ENCODE data around the gene MRNIP.
"Not testable (repeated sequence)": the region's sequence is repeated elsewhere in the genome, so short reads cannot be mapped to it uniquely, and the experiment has no call there.

The MRNIP gene

DNA sequence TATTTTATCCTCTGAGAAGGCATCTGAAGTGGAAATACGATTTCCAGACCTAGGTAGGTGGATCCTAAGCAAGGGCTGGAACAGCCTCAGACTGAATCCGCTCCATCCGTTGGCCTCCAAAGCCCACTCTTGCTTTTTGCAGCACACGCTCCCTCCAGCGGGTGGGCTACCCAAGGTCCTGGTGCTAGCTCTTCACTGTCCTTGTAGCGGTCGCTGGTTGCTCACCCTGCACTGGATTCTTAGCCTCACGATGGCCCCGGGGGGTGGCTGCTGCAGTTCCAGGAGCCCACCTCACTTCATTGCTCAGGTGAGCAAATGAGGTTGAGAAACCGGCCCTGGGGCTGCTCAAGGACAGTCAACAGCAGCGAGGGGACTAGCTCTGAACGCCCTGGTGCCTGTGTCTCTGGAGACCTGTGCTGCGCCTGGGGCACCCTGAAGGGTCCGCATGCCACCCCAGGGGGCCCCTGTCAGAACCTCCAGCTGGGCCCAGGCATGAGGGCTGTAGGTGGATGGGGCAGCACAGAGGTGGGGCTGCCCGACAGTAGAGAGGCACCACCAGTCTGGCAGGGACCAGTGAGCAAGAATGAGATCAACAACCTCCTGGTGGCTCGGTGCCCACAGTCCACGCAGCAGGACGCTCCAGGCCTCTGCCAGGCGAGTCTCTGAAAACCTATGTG is 56.3 kb downstream of the MRNIP start:
- no peak for DNase-seq

DNA sequence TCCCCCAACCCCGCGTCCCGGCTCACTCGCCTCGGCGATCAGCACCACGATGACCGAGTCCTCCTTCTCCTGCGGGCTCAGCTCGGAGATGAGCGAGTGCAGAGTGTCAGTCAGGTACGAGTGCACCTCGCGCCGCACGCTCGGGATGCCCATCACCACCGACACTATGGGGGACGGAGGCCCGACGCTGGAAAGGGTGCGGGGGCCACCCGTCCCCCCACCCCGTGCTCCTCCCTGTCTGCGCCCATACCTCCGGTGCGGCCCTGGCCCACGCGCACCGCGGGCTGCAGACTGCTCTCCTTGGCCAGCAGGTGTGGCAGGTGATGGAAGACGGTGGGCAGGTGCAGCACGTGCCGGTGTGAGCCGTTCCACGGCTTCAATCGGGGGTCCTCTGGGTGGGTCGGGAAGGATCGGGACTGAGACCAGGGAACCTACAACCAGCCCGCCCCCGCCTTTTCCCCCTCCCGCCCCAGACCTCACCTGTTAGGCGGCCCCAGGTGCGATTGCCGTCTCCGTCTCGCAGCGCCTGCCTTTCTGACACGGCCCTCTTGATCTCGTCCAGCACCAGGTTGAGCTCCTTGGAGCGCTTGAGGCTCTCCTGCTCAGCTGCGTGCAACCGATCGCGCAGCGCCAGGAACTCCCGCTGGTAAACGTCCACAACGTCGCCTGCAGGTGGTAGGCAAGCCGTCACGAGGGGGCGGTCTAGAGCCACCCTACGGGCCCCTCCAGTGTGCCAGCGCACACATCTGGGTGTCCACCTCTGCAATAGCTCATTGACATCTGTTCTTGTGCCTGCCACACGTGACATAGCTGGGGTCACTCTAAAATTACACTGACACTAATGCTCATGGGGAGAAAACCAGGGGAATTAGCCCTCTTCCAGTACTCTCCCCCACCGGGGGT is 57.1 kb downstream of the MRNIP start:
- DNase-seq, result peak; percentile 56

DNA sequence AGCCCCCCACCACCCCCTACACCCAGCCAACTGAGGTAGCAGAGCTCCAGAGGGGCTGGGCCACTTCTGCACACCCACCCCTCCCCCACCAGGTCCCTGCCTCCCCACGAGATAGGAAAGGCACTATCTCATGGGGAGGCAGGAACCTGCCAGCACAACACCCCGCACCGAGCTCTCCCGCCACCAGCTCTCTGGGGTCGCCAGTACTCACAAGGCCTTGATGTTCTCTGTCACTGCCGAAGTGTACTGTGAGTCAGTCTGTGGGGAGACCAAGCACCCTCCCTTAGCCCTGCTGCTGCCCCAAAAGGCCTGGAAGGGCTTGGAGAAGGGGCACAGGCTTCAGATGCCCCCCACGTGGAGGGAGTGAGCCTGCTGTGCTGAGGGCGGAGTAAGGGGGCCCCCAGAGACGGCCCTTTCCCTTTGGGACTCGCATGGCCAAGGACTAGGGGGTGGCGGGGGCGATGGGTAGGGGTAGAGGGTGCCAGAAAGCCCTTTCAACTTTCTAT is 57.9 kb downstream of the MRNIP start:
- DNase-seq, result no peak

DNA sequence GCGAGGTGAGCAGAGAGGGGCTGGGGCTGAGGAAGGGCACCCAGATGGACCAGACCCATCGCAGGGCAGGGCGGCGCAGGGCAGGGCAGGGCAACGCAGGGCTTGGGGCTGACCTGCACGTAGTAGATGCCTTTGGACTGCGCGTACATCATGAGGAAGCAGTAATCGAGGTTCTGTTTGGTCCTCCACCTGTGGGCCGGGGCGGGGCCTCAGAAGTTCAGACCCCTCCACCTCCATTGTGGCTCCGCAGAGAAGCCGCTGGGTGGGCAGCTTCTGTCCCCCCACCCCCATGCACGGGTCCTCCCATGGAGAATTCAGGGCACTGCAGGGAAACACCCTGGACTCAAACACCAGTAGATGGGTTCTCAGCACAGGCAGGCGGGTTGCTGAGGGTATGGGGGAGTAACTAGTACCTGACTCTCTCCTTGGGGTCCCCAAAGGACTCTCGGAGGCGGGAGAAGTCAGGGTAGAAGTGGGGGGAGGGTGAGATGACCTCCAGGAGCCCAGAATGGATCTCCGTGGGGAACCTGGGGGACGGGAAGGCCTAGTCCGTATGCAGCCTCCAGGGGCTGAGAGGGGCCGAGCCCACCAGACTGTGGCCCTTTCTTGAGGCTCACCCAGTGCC is 58.4 kb downstream of the MRNIP start:
- no peak for DNase-seq

DNA sequence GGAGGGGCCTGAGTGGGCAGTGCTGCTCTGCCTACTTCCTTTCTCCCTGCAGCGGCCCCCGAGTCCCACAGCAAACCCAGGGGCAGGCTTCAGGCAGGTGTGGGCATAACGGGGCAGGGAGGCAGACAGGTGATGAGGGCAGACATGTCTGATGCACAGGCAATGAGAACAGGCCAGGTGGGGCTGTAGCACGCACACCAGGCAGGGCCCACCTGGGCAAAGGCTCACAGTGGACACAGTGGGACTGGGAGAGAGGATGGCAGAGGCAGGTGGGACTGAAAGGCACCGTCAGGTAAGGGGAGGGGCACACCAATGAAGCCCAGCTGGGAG is 59.0 kb downstream of the MRNIP start:
- DNase-seq, result no peak

DNA sequence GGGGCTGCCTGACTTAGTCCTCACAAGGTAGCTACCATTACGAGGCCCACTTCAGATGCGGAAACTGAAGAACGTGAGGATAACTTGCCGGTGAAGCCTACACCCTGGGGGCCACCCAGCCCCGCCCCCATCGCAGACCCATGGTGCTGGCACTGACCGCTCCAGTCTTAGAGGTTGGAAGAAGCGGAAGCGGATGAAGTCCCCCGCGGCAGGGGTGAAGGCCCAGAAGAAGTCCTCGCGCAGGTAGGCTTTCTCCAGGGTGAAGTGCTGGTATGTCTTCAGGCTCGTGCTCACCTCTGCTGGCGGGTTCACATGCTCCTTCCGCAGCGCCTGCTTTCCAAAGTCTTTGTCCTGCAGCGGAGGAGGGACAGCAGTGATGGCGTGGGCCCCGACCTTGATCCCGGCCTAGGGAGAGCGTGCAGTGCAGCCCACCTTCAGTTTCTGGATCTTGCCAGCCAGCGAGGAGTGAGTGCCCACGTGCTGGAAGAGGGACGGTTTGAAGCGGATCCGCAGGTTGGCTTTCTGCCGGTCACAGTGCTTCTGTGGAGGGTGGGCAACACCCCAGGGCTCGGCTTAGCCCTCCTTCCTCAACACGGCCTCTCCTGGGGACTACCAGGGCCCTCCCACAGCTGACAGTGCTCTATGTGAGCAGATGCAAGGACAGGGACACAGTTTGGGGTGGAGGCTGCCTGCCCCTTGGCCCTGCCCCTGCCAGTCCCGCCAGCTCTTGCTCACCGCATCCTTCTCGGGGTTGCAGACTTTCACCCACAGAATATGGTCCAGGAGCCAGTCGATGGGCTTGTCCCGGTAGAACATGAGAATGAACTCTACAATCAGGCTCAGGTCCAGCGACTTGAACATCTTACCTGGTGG is 59.6 kb downstream of the MRNIP start:
- no peak for DNase-seq

DNA sequence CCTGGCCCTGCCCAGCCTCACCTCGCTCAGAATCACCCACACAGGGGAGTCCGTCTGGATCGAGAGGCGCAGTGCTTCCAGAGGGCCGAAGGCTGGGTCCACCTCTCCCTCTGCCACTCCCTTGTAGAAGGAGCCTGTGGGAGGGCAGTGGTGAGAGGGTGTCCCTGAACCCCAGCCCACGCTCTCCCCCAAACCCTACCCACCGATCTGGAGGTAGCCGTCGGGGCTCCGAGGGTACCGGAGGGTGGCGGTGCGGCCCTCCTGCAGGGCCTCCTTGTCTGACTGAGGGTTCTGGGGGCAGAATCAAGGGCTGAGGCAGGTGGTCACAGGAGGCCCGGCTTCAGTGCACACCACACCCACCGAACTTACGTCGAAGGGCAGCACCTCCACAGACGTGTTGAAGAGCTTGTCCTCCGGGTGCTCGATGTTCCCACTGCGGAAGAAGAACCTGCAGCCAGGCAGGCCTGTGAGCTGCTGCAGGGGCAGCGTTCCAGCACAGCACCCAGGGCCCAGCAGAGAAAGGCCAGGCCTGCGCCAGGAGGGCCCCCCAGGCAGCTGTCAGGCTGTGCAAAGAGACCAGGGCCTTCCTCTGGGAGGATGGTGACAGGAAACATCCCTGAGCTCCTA is 60.4 kb downstream of the MRNIP start:
- DNase-seq, result no peak

DNA sequence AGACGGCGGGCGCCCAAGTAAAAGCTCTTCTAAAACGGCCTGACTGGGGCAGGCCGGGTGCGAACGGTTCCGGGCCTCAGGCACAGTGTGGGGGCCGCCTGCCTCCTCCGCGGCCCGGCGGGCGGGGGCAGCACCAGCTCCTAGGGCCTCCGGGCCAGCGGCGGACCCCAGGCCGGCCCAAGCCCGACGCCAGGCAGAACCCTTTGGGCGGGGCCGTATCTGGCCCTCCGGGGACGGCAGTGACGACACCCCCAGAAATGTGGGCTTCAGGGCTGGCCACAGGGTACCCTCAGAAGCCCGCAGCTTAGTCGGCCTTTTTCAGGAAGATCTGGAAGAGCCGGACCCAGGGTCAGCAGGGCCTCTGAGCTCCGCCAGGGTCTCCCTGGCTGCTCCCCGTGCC is 60.9 kb downstream of the MRNIP start:
- DNase-seq, result no peak

DNA sequence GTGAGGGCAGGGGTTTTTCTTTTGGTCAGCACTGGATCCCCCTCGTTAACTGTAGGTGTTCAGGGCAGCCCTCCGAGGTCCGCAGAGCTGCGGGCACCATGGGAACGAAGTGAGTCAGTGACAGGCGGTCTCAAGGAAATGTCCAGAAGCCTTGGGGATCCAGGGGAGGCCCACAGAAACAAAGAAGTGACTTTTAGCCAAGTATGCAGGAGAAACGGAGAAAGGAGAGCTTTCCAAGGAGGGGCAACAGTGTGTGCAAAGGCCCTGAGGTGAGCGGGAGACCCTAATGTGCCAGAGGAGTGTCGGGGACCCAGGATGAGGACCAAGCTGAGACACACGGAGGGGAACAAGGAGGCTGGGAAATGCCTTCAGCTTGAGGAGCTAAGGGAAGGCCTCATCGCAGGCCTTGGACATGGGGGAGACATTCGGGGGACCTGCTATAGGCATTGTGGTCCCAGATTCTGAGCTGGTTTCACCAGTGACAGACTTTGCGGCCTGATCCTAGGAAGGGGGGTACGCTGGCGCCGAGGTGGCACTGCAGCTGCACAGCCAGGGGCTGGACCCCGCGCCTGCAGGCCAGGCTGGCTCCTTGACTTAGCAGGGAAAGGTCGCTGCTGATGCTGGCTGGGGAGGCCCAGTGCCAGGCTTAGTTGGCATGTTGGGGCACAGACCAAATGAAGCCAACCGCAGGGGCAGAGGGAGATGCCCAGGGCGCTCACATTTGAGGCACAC is 61.6 kb downstream of the MRNIP start:
- DNase-seq, result no peak

DNA sequence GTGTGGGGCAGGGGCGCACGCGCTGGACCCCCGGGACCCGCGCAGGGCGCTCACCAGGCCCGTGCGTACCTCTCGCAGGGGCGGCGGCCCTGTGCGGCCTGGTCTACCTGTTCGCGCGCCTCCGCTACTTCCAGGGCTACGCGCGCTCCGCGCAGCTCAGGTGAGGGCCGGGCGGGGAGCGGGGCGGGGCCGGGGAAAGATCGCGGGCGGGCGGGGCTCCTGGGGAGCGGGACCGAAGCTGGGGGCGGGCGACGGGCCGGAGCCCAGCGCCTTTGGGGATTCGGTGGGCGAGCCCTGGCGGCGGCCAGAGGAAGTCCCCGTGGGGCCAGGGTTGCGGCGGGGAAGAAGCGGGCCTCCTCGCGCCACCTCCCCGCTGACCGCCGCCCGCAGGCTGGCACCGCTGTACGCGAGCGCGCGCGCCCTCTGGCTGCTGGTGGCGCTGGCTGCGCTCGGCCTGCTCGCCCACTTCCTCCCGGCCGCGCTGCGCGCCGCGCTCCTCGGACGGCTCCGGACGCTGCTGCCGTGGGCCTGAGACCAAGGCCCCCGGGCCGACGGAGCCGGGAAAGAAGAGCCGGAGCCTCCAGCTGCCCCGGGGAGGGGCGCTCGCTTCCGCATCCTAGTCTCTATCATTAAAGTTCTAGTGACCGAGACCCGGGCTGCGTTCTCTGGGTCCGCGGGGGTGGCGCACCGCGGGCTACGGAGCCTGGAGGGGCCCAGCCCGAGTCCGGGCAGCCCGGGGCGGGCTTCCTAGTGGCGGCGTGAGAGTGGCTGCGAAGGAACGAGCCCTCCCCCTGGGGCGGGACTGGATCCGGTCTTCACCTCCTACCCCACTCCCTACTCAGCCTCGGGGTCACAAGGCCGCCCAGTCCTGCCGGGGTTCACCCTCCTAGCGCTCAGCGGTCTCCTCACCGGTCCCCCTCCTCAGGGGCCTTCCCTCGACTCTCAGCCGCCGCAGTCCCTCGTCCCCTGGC is 62.5 kb downstream of the MRNIP start:
- peak; percentile 75 for DNase-seq

DNA sequence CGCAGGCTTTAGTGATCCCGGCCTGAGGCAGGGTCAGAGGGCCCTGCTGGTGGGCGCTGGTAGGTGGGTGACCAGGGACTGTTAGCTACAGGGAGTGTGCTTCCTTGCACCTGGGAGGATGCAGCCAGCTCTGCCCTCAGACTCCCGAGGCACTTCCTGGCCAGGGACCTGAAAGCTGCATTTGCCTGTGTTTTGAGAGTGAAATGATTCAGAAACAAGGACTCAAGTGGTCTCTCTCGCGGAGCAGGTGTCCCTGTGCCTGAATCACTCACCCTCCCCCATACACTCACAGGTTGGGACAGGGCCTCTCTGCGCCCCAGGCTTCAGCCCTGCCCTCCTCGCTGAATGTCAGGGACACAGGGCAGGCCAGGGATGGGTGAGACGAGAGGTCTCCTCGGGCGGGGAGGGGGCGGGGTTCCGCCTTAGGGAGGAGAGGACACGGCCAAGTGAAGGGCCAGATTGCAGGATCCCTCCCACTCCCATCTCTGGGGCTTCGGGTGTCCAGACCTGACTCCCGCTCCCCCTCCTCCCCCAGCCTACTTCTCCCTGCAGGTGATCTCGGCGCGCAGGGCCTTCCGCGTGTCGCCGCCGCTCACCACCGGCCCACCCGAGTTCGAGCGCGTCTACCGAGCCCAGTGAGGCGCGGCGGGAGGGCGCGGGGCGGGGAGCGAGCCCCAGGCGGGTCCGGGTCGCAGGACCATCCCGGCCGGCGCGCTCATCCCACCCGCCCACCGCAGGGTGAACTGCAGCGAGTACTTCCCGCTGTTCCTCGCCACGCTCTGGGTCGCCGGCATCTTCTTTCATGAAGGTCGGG is 63.4 kb downstream of the MRNIP start:
- no peak for DNase-seq

DNA sequence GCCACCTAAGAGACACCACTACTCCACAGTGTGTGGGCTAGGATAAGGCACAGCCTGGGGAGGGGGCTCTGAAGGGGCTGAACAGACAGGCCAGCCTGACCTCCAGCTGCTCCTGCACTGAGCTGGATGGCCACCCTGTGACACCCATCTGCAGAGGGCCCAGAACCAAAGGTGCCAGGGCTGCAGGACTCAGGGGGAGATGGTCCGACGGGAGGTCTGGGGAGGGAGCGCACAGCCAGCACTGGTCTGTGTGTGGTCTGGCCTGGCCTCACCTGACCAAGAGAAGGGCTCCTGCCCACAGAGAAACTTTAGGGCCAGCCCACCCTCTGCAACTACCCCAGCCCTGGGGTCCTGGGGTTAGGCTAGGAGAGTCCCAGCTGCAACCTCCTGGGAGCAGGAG is 64.0 kb downstream of the MRNIP start:
- no peak for DNase-seq

DNA sequence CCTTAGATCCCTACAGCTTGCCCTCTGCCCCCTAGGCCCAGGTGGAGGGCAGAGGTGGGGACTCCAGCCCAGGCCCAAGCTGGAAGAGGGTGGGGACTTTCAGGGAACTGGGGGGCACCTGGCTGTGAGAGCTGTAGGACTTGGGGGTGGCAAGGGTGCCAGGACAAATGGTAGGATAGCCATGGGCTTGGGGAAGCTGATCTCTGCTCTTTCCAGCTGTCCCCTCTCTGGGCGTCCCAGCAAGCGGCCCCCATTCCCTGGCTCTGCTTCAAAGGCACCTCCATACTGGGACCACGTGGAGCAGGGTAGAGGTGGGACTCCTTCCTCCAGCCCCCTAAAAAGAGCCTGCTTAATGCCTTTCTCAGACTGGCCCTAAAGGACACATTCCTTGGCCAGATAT is 64.4 kb downstream of the MRNIP start:
- no peak for DNase-seq

DNA sequence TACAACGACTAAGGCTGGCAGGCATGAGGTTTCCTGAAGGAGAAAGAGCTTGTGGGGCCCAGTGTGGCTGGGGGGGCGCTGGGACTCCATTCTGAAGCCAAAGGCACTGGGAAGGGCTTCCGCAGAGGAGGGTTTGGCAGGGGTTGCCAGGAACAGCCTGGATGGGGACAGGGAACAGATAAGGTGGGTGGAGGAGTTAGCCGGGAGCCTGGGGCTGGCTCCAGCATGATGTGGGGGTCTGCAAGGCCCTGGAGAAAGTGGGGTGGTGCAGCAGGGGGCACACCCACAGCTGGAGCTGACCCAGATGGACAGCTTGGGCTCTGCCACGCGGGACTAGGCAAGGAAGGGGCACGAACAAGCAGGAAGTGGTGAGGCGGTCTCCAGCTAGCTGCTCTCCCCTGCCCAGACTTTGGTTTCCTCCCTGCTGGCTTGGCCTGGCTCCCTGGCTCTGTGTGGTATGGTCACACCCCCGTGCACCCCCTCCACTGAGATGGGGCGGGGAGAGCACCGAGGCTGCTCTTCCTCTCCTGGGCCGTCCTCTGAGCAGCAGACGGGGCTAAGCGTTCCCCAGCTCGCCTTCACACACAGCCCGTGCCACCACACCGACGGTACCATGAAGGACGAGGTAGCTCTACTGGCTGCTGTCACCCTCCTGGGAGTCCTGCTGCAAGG is 65.0 kb downstream of the MRNIP start, which contains the start of gene LTC4S:
Gene LTC4S, plus strand, starts transcription at position 519 of the 672 bp plus-strand sequence. Its CDS starts 95 bp downstream, at position 614.
- peak; percentile 58 for DNase-seq

DNA sequence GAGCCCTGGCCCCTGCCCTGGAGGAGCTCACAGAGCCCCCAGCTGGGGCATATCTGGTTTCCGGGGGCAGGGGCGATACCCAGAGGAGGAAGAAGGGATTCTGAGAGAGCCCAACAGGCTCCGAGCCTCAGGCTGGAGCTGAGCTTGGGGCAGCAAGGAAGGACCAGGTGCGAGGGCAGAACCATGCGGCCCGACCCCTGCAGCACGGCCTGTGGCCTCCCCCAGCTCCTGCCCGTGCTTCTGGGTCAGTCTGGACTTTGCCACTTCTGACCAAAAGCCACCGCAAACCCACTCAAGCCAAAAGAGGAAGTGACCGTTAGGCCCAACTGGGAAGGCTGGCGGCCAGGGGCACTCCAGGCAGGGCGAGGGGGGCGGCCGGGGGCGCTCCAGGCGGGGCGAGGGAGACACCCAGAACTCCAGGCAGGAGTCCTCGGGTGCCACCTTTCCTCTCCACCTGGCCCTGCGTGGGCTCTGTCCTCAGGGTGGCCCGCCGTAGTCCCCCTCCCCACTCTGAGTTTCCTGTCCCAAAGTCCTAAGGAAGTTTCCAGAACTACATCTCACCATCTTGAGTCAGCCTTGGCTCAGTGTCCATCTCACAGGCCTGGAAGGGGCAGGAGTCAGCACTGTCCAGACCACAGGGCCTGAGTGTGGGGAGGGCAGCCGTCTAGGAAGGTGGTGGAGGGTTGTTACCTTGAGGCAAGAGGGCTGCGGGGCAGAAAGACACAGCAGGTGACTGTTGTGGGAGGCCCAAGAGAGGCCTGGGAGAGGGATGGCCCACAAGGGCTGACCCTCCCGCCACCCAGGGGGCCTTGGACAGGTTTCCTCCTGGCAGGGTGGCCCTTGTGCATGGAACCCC is 65.8 kb downstream of the MRNIP start:
- DNase-seq, result no peak

DNA sequence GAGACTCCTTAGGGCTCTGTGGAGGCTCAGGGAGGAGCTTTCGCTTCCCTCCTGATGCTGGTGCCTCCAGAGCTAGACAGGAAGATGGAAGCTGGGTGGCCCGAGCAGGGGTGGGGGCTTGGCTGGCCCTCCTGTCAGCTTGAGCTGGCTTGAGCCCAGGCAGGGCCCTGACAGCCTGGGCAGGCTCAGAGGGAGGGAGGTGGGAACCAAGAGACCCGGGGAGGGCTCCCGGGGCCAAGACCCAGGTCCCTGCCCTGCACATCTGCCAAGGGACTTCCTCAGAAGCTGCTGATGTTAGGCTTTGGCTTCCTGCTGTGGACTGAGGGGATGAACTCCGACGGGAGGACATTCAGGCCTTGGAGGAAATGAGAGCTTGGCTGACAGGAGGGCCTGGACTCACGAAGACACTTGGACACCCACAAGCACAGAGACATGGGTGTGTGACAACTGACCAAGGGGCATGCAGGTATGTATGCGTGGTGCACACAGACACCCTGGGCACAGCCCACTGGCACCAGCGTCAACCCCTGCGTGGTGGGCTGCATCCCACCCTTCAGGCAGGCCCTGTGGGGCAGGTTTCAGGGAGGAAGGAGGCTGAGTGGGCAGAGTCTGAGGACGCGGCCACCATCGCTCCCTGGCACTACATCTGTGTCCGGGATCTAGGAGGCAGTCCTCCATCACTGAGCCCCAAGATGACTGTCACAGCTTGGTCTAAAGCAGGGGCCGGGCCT is 66.6 kb downstream of the MRNIP start:
- DNase-seq, result no peak

DNA sequence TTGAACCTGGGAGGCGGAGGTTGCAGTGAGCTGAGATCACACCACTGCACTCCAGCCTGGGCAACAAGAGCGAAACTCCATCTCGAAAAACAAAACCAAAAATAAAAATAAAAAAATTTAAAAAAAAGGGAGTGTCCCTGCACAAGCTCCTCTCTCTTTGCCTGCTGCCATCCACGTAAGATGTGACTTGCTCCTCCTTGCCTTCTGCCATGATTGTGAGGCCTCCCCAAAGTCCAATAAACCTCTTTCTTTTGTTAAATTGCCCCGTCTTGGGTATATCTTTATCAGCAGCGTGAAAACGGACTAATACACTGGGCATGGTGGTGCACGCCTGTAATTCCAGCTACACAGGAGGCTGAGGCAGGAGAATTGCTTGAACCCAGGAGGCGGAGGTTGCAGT is 69.3 kb downstream of the MRNIP start:
- DNase-seq, result not testable (repeated sequence)

Data from fibroblast of skin of right biceps (primary cell).